ENCODE results near the gene PLCL2. TPM values are rescaled to one million over a fixed set of nuclear protein-coding genes. Genes with fewer than 3 reads are reported as not detected.

The PLCL2 gene
- total and polyA plus RNA-seq, 10 of the 15 experiments (the other 5 are each of a cell fraction or from before 2014, with no cell fraction given): 7.5 to 37.3 (median 21.7) TPM

DNA sequence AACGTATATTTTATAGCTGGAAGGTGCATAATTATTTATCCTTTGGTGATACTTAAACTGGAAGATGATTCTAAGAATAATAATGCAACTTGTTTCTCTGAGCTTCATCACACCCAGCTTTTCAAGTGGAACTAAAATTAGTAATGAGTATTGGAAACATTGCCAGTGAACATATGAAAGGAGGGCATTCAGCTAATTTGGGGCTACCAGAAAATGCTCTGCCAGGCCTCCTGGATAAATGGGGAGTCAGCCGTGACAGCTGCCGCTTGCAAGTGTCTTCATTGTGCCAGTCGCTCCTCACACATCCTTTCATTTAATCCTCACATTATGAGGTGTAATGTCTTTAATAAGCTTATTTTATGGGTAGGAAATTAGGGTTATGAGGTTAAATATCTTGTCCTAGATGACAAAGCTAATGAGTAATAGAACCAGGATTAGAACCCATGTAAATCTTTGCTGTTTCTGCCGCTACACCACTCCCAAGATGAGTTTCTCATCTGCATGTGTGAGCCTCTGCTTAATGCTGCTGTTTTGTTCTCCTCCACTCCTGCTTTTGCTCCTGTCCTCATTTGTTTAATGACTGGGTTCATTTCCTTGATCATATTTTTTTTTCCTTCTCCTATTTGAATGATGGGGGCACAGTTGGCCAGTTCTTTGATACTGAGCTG, 155.7 kb downstream of the PLCL2 start (continued):
- no peak for TF ChIP-seq FOXM1 (IDR thresholded peaks at IDR 0.05; ENCODE audit: low read depth, low read length)
- no peak for TF ChIP-seq TCF3 (IDR thresholded peaks at IDR 0.05; ENCODE audit: borderline replicate concordance, insufficient read depth, low read depth, low read length)

DNA sequence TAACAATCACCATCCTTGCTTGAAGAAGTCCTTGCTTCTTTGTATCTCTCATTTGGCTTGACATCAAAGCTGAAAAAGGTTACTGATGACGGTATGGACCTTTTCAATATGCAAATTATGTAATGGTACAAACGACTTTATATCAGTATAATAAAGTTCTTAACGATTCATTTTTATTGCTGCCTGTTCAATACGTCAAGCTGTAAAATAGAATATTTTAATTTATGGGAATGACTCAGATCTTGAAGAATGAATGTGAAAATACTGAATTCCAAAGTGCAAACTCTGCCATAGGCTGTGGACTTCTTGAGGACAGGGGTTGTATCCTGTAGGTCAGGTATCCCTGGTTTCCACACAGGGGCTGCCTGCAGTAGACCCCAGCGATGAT, 156.2 kb downstream of the PLCL2 start:
- ChIA-PET CTCF (interaction anchor here (0.7 to 1.9 kb wide), 8 partner anchors 8 to 212 kb away, joined by 3 to 12 read pairs (median 4); no protein-coding TSS in a partner anchor), POLR2A (interaction anchor here (0.8 kb wide), 1 partner anchor 12 kb away, joined by 3 read pairs; no protein-coding TSS in a partner anchor), RAD21 (ENCODE audit: unreplicated experiment) (interaction anchor here (0.7 to 3.2 kb wide), 7 partner anchors 8 to 155 kb away, joined by 3 to 17 read pairs (median 3); no protein-coding TSS in a partner anchor), SMC1A (ENCODE audit: uncharacterized antibody, unreplicated experiment) (interaction anchor here (0.9 to 4.1 kb wide), 15 partner anchors 10 to 225 kb away, joined by 3 to 24 read pairs (median 4); no protein-coding TSS in a partner anchor)
- Histone ChIP-seq H3K9me3 (replicated peaks; ENCODE audit: control insufficient read depth, insufficient read depth, low read length) (peaks cover 4% of the 10 kb centered on the region; the same call in 1 of the 3 replicates), H4K20me1 (ENCODE audit: control insufficient read depth, insufficient read depth) (no peaks in the 10 kb centered on the region), H3K79me2 (ENCODE audit: control insufficient read depth, insufficient read depth, low read length) (peaks cover 2% of the 10 kb centered on the region), H3K27me3 (replicated peaks in 1 of 2; ENCODE audit: control insufficient read depth in 2 of 2, insufficient read depth in 2 of 2, low read length in 1 of 2) (no peaks in the 10 kb centered on the region), H3K4me3 (no peak overlapping the region), H3K4me2 (ENCODE audit: control insufficient read depth, insufficient read depth) (no peak overlapping the region), H3K27ac (ENCODE audit: control insufficient read depth, insufficient read depth) (no peak overlapping the region), H3K36me3 (ENCODE audit: control insufficient read depth in 2 of 2, insufficient read depth in 2 of 2, low read length in 1 of 2) (peaks cover 0 to 9% of the 10 kb centered on the region in 2 experiments; a peak in 3 of 4 replicates), H2AFZ (ENCODE audit: control insufficient read depth, low read depth, low read length) (no peak overlapping the region), H3K9ac (ENCODE audit: control insufficient read depth, insufficient read depth, low read length) (no peak overlapping the region), H3K4me1 (ENCODE audit: control insufficient read depth, insufficient read depth, low read length) (peaks cover 33% of the 10 kb centered on the region)
- in situ Hi-C loops (cut with MboI): loop anchor here (25.0 kb wide), 1 partner anchor 754 kb away; no protein-coding TSS in a partner anchor
- ATAC-seq (no peak), FAIRE-seq (no peak), DNase-seq (ENCODE audit: low read depth, low spot score) (no peak)
- intact Hi-C loops (cut with micrococcal nuclease; ENCODE audit: unreplicated experiment): no loop called here
- BruUV-seq (replicated peaks): no TSS peak
- WGBS (ENCODE audit: insufficient coverage, insufficient replicate concordance, low lambda C conversion rate, missing lambda C conversion rate): 79% methylated on average over 5 of the region's 5 CpGs
- TF ChIP-seq NFIC (IDR thresholded peaks at IDR 0.05; ENCODE audit: low read depth, low read length): no peak
- no peak for TF ChIP-seq SIX5 (IDR thresholded peaks at IDR 0.05; ENCODE audit: low read depth, low read length, severe bottlenecking)

Measured in GM12878 (cell line).